GM23248 (cell line): ENCODE data around the gene ALK.

Experiments
- EZH2 ChIP-seq: fragments of 200-600 bp; sonication (generic); IDR thresholded peaks from 2 replicates; pipeline ENCODE4 v1.6.1; 2018; ENCODE audit warnings: antibody characterized with exemption, mild to moderate bottlenecking; ENCODE audit not compliant: insufficient read depth, poor library complexity, severe bottlenecking
- EZH2phosphoT487 ChIP-seq: fragments of 200-600 bp; sonication (generic); IDR thresholded peaks from 2 replicates; pipeline ENCODE4 v1.6.1; 2018; ENCODE audit warnings: antibody characterized with exemption, moderate library complexity, mild to moderate bottlenecking, low read depth; ENCODE audit not compliant: insufficient read depth

GRCh38 chr2:29962922-29963321 lies 41.5 kb upstream of the ALK start:
- TF ChIP-seq EZH2 (no peak), EZH2phosphoT487 (no peak)
